Panc1 (cell line): ENCODE measurements around the gene CLIC6.

Source experiments
- POLR2AphosphoS5 ChIP-seq: IDR thresholded peaks from 2 replicates; pipeline ENCODE4 v1.6.1; 2012; ENCODE audit warnings: mild to moderate bottlenecking, low read depth, low read length, moderate library complexity
- SIN3A ChIP-seq: IDR thresholded peaks from 2 replicates; pipeline ENCODE4 v1.6.1; 2012; ENCODE audit warnings: low read depth, mild to moderate bottlenecking, low read length, moderate library complexity, borderline replicate concordance; ENCODE audit not compliant: insufficient read depth
- TCF7L2 ChIP-seq: IDR thresholded peaks from 2 replicates; pipeline ENCODE4 v1.6.1; 2011; ENCODE audit warnings: mild to moderate bottlenecking, low read depth, low read length, inconsistent platforms
- TF ChIP-seq, protein P1 (sequence below): fragments of 450-650 bp; IDR thresholded peaks from 2 replicates; pipeline ENCODE4 v1.5.1; 2017; ENCODE audit warnings: mild to moderate bottlenecking
- TF ChIP-seq, protein P2 (sequence below), 2 experiments: IDR thresholded peaks; 2 replicates each; pipeline ENCODE4 v1.6.1; 2011 to 2012; ENCODE audit warnings: low read depth in 2 of 2, control low read depth in 1 of 2, low read length in 1 of 2, mild to moderate bottlenecking in 1 of 2, moderate library complexity in 1 of 2; ENCODE audit not compliant: insufficient read depth in 1 of 2

DNA sequence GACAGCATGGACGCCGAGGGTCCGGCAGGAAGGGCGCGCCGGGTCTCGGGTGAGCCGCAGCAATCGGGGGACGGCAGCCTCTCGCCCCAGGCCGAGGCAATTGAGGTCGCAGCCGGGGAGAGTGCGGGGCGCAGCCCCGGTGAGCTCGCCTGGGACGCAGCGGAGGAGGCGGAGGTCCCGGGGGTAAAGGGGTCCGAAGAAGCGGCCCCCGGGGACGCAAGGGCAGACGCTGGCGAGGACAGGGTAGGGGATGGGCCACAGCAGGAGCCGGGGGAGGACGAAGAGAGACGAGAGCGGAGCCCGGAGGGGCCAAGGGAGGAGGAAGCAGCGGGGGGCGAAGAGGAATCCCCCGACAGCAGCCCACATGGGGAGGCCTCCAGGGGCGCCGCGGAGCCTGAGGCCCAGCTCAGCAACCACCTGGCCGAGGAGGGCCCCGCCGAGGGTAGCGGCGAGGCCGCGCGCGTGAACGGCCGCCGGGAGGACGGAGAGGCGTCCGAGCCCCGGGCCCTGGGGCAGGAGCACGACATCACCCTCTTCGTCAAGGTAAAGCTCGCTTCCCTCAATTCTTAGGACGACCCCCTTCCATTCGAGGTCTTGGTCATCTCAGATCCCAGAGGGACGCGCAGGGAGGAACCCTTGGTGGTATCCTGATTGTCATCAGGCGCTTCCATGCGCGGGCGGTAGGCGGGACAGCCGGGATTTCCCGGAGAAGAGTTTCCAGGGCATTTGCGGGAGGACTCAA lies 1.6 kb downstream of the CLIC6 start:
- TF ChIP-seq, protein P1, sequence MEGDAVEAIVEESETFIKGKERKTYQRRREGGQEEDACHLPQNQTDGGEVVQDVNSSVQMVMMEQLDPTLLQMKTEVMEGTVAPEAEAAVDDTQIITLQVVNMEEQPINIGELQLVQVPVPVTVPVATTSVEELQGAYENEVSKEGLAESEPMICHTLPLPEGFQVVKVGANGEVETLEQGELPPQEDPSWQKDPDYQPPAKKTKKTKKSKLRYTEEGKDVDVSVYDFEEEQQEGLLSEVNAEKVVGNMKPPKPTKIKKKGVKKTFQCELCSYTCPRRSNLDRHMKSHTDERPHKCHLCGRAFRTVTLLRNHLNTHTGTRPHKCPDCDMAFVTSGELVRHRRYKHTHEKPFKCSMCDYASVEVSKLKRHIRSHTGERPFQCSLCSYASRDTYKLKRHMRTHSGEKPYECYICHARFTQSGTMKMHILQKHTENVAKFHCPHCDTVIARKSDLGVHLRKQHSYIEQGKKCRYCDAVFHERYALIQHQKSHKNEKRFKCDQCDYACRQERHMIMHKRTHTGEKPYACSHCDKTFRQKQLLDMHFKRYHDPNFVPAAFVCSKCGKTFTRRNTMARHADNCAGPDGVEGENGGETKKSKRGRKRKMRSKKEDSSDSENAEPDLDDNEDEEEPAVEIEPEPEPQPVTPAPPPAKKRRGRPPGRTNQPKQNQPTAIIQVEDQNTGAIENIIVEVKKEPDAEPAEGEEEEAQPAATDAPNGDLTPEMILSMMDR: no peak
- TF ChIP-seq POLR2AphosphoS5 (no peak), SIN3A (no peak), TCF7L2 (no peak)
- TF ChIP-seq, protein P2, sequence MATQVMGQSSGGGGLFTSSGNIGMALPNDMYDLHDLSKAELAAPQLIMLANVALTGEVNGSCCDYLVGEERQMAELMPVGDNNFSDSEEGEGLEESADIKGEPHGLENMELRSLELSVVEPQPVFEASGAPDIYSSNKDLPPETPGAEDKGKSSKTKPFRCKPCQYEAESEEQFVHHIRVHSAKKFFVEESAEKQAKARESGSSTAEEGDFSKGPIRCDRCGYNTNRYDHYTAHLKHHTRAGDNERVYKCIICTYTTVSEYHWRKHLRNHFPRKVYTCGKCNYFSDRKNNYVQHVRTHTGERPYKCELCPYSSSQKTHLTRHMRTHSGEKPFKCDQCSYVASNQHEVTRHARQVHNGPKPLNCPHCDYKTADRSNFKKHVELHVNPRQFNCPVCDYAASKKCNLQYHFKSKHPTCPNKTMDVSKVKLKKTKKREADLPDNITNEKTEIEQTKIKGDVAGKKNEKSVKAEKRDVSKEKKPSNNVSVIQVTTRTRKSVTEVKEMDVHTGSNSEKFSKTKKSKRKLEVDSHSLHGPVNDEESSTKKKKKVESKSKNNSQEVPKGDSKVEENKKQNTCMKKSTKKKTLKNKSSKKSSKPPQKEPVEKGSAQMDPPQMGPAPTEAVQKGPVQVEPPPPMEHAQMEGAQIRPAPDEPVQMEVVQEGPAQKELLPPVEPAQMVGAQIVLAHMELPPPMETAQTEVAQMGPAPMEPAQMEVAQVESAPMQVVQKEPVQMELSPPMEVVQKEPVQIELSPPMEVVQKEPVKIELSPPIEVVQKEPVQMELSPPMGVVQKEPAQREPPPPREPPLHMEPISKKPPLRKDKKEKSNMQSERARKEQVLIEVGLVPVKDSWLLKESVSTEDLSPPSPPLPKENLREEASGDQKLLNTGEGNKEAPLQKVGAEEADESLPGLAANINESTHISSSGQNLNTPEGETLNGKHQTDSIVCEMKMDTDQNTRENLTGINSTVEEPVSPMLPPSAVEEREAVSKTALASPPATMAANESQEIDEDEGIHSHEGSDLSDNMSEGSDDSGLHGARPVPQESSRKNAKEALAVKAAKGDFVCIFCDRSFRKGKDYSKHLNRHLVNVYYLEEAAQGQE (IDR thresholded peaks at IDR 0.05; ENCODE audit: insufficient read depth in 1 of 2, low read depth in 2 of 2, low read length in 1 of 2): no peak
